ENCODE data around the gene MILR1. TPM values are rescaled to one million over a fixed set of nuclear protein-coding genes. Genes with fewer than 3 reads are reported as not detected.

The MILR1 gene
- total and polyA plus RNA-seq, 12 donors: 1.0 to 13.3 (median 1.3) TPM

GRCh38 chr17:64423881-64424280 is 25.0 kb upstream of the MILR1 start:
- DNase-seq: no peak
- intact Hi-C loops (cut with DNase I): loop anchor here in 9 of 10 donors (5.0 to 10.0 kb wide), 6 partner anchors 63 to 228 kb away; partner anchors contain the start of genes CEP95 (in 2 of the 9) and DDX5 (in 2 of the 9)

DNA sequence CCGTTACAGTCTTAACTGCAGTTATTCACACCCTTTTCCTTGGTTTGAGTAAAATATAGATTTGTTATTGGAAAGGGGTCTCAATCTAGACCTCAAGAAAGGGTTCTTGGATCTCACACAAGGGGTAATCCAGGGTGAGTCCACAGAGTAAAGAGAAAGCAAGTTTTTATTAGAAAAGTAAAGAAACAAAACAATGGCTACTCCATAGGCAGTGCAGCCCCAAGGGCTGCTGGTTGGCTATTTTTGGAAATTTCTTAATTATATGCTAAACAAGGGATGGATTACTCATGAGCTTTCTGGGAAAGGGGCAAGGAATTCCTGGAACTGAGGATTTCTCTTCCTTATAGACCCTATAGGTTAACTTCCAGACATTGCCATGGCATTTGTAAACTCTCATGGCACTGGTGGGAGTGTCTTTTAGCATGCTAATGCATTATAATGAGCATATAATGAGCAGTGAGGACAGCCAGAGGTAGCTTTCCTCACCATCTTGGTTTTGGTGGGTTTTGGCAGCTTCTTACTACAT is 24.5 kb upstream of the MILR1 start:
- 80 to 81% methylated on average over 1 of the region's 1 CpG for WGBS, 2 donors
- H3K36me3 ChIP-seq: no peaks in the 10 kb centered on the region
- no peak overlapping the region for H3K4me3 ChIP-seq
- H3K9me3 ChIP-seq: no peaks in the 10 kb centered on the region
- TF ChIP-seq, protein P1, sequence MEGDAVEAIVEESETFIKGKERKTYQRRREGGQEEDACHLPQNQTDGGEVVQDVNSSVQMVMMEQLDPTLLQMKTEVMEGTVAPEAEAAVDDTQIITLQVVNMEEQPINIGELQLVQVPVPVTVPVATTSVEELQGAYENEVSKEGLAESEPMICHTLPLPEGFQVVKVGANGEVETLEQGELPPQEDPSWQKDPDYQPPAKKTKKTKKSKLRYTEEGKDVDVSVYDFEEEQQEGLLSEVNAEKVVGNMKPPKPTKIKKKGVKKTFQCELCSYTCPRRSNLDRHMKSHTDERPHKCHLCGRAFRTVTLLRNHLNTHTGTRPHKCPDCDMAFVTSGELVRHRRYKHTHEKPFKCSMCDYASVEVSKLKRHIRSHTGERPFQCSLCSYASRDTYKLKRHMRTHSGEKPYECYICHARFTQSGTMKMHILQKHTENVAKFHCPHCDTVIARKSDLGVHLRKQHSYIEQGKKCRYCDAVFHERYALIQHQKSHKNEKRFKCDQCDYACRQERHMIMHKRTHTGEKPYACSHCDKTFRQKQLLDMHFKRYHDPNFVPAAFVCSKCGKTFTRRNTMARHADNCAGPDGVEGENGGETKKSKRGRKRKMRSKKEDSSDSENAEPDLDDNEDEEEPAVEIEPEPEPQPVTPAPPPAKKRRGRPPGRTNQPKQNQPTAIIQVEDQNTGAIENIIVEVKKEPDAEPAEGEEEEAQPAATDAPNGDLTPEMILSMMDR (IDR thresholded peaks at IDR 0.05): no peak
- intact Hi-C loops (cut with DNase I): loop anchor here in 9 of 10 donors (5.0 to 10.0 kb wide), 6 partner anchors 63 to 228 kb away; partner anchors contain the start of genes CEP95 (in 2 of the 9) and DDX5 (in 2 of the 9)
- no peak overlapping the region for H3K27ac ChIP-seq
- ATAC-seq: no peak
- no peak for DNase-seq
- peaks cover 0 to 10% (median 3%) of the 10 kb centered on the region in 7 donors for H3K27me3 ChIP-seq
- peaks cover 0 to 18% (median 0%) of the 10 kb centered on the region in 9 donors for H3K4me1 ChIP-seq

More at GRCh38 chr17:64423881-64424280, 25.0 kb upstream of the MILR1 start:
- TF ChIP-seq, protein P1 (IDR thresholded peaks at IDR 0.05): no peak
- peaks cover 0 to 9% (median 3%) of the 10 kb centered on the region in 7 donors for H3K27me3 ChIP-seq
- no peaks in the 10 kb centered on the region for H3K36me3 ChIP-seq
- H3K4me1 ChIP-seq: peaks cover 0 to 18% (median 0%) of the 10 kb centered on the region in 9 donors
- no peak for ATAC-seq
- H3K4me3 ChIP-seq: no peak overlapping the region
- no peak overlapping the region for H3K27ac ChIP-seq
- 80 to 87% methylated on average over 3 of the region's 3 CpGs for WGBS, 2 donors
- no peaks in the 10 kb centered on the region for H3K9me3 ChIP-seq

- no peak overlapping the region for H3K4me3 ChIP-seq
- TF ChIP-seq, protein P1 (IDR thresholded peaks at IDR 0.05): no peak
- H3K9me3 ChIP-seq: no peaks in the 10 kb centered on the region
- ATAC-seq: no peak
- DNase-seq: no peak
- H3K36me3 ChIP-seq: no peaks in the 10 kb centered on the region
- peaks cover 0 to 18% (median 3%) of the 10 kb centered on the region in 7 donors for H3K27me3 ChIP-seq
- intact Hi-C loops (cut with DNase I): loop anchor here in 4 of 10 donors (10.0 kb wide), 1 partner anchor 220 kb away; no protein-coding TSS in a partner anchor
- peaks cover 0 to 19% (median 0%) of the 10 kb centered on the region in 9 donors for H3K4me1 ChIP-seq
- whole genome bisulfite sequencing, 2 donors: 91 to 93% methylated on average over 3 of the region's 3 CpGs
- H3K27ac ChIP-seq: no peak overlapping the region
These were observed 23.7 kb upstream of the MILR1 start for GRCh38 chr17:64425191-64425590.

- DNase-seq (no peak), ATAC-seq (no peak)
- Histone ChIP-seq H3K9me3 (no peaks in the 10 kb centered on the region), H3K27me3 (peaks cover 0 to 18% (median 3%) of the 10 kb centered on the region in 7 donors), H3K4me3 (no peak overlapping the region), H3K36me3 (no peaks in the 10 kb centered on the region), H3K27ac (no peak overlapping the region), H3K4me1 (peaks cover 0 to 15% (median 0%) of the 10 kb centered on the region in 9 donors)
- TF ChIP-seq, protein P1 (IDR thresholded peaks at IDR 0.05): no peak
- intact Hi-C loops (cut with DNase I): loop anchor here in 4 of 10 donors (10.0 kb wide), 1 partner anchor 218 kb away; no protein-coding TSS in a partner anchor
These were observed 22.3 kb upstream of the MILR1 start for GRCh38 chr17:64426596-64426995.

All from heart right ventricle (tissue), 16 donors.